Mucosa of descending colon (tissue), 3 donors: Measurements from ENCODE around the gene E2F3. TPM values are rescaled to one million over a fixed set of nuclear protein-coding genes. Genes with fewer than 3 reads are reported as not detected.
"Not testable (repeated sequence)": the region's sequence is repeated elsewhere in the genome, so short reads cannot be mapped to it uniquely, and the experiment has no call there.

Experiments used
- ATAC-seq: fragments of 200-7000 bp; cut with Tn5 transposase; one replicate; pipeline ENCODE4 v1.9.1; 2020; ENCODE audit warnings: mild to moderate bottlenecking, moderate library complexity
- DNase-seq, 3 donors: peaks; one replicate each; pipeline ENCODE4 v3.0.0-alpha.2; 2020
- H3K36me3 ChIP-seq: fragments of 200-600 bp; one replicate; pipeline ENCODE4 v1.8.0; 2021; ENCODE audit warnings: low read depth, mild to moderate bottlenecking
- H3K4me1 ChIP-seq: fragments of 200-600 bp; one replicate; pipeline ENCODE4 v1.8.0; 2021; ENCODE audit warnings: low read depth, mild to moderate bottlenecking
- H3K4me3 ChIP-seq: fragments of 200-600 bp; one replicate; pipeline ENCODE4 v1.8.0; 2021; ENCODE audit warnings: mild to moderate bottlenecking
- H3K9me3 ChIP-seq: fragments of 200-600 bp; one replicate; pipeline ENCODE4 v1.8.0; 2021; ENCODE audit warnings: mild to moderate bottlenecking
- intact Hi-C, 2 donors: fragments of 100-400 bp; cut with DNase I in 1 of 2; cut with micrococcal nuclease in 1 of 2; formaldehyde crosslinking; loops; one replicate each; pipeline versions ENCODE4 v1.11.0 to v1.11.1; 2022; cut with DNase I, micrococcal nuclease
- total RNA-seq, 3 donors: library from RNA; stranded (reverse); fragmentation: NEBNext Ultra II Directional in 2 of 3; extraction: Animal tissue kit (Norgen Biotek cat#: 25700) in 2 of 3; gene quantifications; one replicate each; pipeline versions ENCODE4 v1.2.1 to v1.2.4, GENCODE V29; 2021 to 2023
- TF ChIP-seq, protein P1 (sequence below): fragments of 200-600 bp; IDR thresholded peaks from one replicate; pipeline ENCODE4 v1.8.0; 2022; ENCODE audit warnings: antibody characterized with exemption, mild to moderate bottlenecking
- donor health status: DM: no; HTN: no; CAD: no; lungs with moderate emphysema.
- donor health status: DM: no; HTN: no; CAD: no.
- donor health status: DM: no; HTN: yes; CAD: no.

The E2F3 gene
- total RNA-seq, 3 donors from 2014 or later = 7.6 to 10.0 (median 7.9) TPM

DNA sequence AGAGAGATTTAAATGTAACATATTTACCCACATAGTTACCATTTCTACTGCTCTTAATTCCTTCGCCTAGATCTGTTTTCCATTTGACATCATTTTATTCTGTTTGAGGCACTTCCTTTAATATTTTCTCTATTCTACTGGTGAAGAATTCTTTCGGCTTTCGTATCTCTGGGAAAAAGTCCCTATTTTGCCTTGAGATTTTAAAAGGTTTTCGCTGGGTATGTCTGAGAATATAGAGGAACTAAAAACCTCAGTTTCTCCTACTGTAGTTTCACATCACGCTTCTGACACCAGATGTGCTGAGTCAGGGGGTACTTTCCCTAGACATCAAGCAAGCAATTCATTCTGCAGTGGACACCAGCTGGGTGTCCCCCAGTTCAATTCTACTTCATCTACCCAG lies 61.7 kb downstream of the E2F3 start:
- intact Hi-C loops = no loop called here
- ATAC-seq (no peak), DNase-seq (no peak)
- TF ChIP-seq, protein P1, sequence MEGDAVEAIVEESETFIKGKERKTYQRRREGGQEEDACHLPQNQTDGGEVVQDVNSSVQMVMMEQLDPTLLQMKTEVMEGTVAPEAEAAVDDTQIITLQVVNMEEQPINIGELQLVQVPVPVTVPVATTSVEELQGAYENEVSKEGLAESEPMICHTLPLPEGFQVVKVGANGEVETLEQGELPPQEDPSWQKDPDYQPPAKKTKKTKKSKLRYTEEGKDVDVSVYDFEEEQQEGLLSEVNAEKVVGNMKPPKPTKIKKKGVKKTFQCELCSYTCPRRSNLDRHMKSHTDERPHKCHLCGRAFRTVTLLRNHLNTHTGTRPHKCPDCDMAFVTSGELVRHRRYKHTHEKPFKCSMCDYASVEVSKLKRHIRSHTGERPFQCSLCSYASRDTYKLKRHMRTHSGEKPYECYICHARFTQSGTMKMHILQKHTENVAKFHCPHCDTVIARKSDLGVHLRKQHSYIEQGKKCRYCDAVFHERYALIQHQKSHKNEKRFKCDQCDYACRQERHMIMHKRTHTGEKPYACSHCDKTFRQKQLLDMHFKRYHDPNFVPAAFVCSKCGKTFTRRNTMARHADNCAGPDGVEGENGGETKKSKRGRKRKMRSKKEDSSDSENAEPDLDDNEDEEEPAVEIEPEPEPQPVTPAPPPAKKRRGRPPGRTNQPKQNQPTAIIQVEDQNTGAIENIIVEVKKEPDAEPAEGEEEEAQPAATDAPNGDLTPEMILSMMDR = no peak
- H3K4me1 ChIP-seq = no peaks in the 10 kb centered on the region
- H3K36me3 ChIP-seq = no peaks in the 10 kb centered on the region
- H3K4me3 ChIP-seq = no peak overlapping the region
- H3K9me3 ChIP-seq = no peaks in the 10 kb centered on the region

DNA sequence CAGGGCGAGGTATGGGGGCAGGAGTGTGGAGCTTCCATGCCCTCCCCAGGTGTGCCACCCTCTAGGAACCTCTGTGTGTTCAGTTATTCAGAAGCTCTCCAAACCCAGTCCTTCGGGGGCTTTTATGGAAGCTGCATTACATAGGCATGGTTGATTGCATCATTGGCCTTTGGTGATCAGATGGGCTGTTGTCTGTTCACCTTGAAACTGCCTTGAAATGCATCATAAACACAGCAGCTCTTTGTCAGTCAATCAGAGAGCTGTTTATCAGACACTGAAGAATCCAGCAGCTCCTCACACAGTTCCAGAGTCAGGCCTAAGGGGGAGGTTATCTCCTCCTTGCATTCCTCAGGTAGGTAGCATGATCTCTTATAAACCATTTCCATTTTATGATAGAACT lies 62.4 kb downstream of the E2F3 start:
- ATAC-seq = no peak
- intact Hi-C loops = no loop called here

DNA sequence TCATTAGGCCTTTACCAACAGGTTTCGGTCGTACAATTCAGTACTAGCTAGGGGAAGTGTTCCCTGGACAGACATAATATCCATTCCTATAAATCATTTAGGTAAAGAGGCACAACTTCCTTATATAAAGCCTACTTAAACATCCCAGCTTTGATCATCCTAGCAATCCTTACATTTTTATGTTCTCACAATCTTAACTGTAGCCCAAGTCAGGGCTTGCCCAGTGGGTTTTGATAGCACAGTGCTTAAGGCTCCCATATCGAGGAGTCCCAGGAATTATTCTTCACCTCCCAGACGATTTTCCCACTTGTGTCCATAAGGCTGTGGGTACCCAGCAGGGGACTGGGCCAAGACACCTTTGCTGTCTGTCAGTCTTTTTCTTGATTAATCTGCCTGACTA lies 63.2 kb downstream of the E2F3 start:
- intact Hi-C loops = no loop called here
- ATAC-seq (no peak), DNase-seq (no peak)
- no peaks in the 10 kb centered on the region for H3K4me1 ChIP-seq
- TF ChIP-seq, protein P1 = no peak
- no peaks in the 10 kb centered on the region for H3K9me3 ChIP-seq
- H3K4me3 ChIP-seq = no peak overlapping the region
- no peaks in the 10 kb centered on the region for H3K36me3 ChIP-seq

More for the DNA sequence above, 62.4 kb downstream of the E2F3 start:
- DNase-seq = no peak
- no peaks in the 10 kb centered on the region for H3K9me3 ChIP-seq
- no peaks in the 10 kb centered on the region for H3K36me3 ChIP-seq
- no peaks in the 10 kb centered on the region for H3K4me1 ChIP-seq
- no peak overlapping the region for H3K4me3 ChIP-seq
- TF ChIP-seq, protein P1 = no peak

DNA sequence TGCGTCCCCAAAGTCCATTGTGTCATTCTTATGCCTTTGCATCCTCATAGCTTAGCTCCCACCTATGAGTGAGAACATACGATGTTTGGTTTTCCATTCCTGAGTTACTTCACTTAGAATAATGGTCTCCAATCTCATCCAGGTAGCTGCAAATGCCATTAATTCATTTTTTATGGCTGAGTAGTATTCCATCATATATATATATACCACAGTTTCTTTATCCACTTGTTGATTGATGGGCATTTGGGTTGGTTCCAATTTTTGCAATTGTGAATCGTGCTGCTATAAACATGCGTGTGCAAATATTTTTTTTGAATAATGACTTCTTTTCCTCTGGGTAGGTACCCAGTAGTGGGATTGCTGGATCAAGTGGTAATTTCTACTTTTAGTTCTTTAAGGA lies 63.9 kb downstream of the E2F3 start:
- DNase-seq, ATAC-seq, H3K9me3 ChIP-seq, H3K36me3 ChIP-seq, H3K4me3 ChIP-seq, H3K4me1 ChIP-seq, intact Hi-C loops: not testable (repeated sequence)

DNA sequence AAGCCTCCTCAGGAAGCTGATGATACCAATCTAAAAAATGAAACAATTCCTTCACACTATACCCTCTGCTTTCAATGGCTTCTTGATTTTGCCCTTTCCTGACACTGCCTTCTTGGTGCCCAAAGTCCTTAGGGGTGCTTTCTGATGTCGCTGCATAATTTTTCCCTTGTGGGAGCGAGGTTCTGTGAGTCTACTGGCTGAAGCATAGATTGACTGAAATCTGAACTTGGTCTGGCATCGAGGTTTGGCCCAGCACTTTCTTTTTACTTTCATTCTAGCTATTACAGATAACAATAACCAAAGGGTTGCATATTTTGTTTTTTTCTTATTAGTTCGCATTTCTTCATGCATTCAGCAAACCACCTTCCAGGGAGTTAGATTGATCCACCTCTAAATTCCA lies 65.8 kb downstream of the E2F3 start:
- ATAC-seq (no peak), DNase-seq (no peak)
- Histone ChIP-seq H3K4me3 (no peak overlapping the region), H3K9me3 (no peaks in the 10 kb centered on the region), H3K36me3 (no peaks in the 10 kb centered on the region), H3K4me1 (no peaks in the 10 kb centered on the region)
- TF ChIP-seq, protein P1 = no peak
- intact Hi-C loops = no loop called here

DNA sequence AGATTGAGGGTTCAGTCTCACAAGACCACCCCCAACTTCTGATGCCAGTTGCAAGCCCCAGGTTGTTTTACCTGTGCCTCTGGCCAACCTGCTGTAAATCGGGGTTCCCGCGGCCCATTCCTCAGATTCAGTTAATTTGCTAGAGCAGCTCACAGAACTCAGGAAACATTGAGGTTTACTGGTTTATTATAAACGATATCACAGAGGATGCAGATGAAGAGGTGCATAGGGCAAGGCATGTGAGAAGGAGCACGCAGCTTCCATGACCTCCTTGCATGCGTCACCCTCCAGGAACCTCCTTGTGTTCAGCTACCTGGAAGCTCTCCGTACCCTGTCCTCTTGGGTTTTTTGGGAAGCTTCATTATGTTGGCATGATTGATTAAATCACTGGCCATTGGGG lies 66.5 kb downstream of the E2F3 start:
- TF ChIP-seq, protein P1 = no peak
- Histone ChIP-seq H3K36me3 (no peaks in the 10 kb centered on the region), H3K4me1 (no peaks in the 10 kb centered on the region), H3K4me3 (no peak overlapping the region), H3K9me3 (no peaks in the 10 kb centered on the region)
- ATAC-seq (no peak), DNase-seq (no peak)
- intact Hi-C loops = no loop called here
